Vagina (tissue), 2 donors: ENCODE data around the gene RIC1.
"Not testable (repeated sequence)": the region's sequence is repeated elsewhere in the genome, so short reads cannot be mapped to it uniquely, and the experiment has no call there.

ENCODE experiments used
- CTCF ChIP-seq, 3 experiments: fragments of 450-650 bp in 2 of 3; fragments of 200-600 bp in 1 of 3; sonication (generic) in 1 of 3; IDR thresholded peaks; one replicate each; pipeline ENCODE4 v1.5.1; 2017 to 2019; ENCODE audit warnings: antibody characterized with exemption in 3 of 3, mild to moderate bottlenecking in 2 of 3, moderate library complexity in 2 of 3
- POLR2A ChIP-seq, 2 donors: fragments of 450-650 bp; IDR thresholded peaks; one replicate each; pipeline ENCODE4 v1.6.1; 2017; ENCODE audit warnings: antibody characterized with exemption in 2 of 2, mild to moderate bottlenecking in 2 of 2, moderate library complexity in 2 of 2
- POLR2AphosphoS5 ChIP-seq, 2 donors: sonication (generic); formaldehyde crosslinking; IDR thresholded peaks; one replicate each; pipeline ENCODE4 v1.9.0; 2017; ENCODE audit warnings: antibody characterized with exemption in 2 of 2, mild to moderate bottlenecking in 2 of 2, low read depth in 1 of 2; ENCODE audit not compliant: insufficient read depth in 1 of 2

GRCh38 chr9:5683591-5683990, 54.7 kb downstream of the RIC1 start:
- TF ChIP-seq CTCF (IDR thresholded peaks at IDR 0.05); POLR2AphosphoS5 (IDR thresholded peaks at IDR 0.05; ENCODE audit: insufficient read depth in 1 of 2, low read depth in 1 of 2); POLR2A (IDR thresholded peaks at IDR 0.05): not testable (repeated sequence)
